Activated CD8-positive, alpha-beta memory T cell treated with anti-CD3 and anti-CD28 coated beads for 1 hour (primary cell): ENCODE data around the gene CTNNA1.
"Not testable (repeated sequence)": the region's sequence is repeated elsewhere in the genome, so short reads cannot be mapped to it uniquely, and the experiment has no call there.

Source experiments
- DNase-seq, 2 donors: peaks; one replicate each; pipeline ENCODE4 v3.0.0-alpha.2; 2020; ENCODE audit warnings: low read depth in 1 of 2; ENCODE audit errors: extremely low read depth in 1 of 2

CTNNA1 gene

GRCh38 chr5:138757061-138757776, 4.0 kb downstream of the CTNNA1 start:
- no peak for DNase-seq

- DNase-seq: no peak
Measured at GRCh38 chr5:138760448-138761110, 7.4 kb downstream of the CTNNA1 start.

GRCh38 chr5:138761115-138761514, 7.9 kb downstream of the CTNNA1 start:
- not testable (repeated sequence) for DNase-seq

DNA sequence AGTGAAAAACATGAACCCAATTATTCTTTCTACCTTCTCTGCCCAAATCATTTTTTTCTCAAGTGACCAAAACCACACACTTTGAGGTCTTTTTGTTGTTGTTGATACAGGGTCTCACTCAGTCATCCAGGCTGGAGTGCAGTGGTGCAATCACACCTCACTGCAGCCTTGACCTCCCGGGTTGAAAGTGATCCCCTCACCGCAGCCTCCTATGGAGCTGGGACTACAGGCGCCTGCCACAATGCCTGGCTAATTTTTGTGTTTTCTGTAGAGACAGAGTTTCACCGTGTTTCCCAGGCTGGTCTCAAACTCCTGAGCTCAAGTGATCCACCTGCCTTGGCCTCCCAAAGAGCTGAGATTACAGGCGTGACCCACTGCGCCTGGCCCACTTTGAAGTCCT, 8.4 kb downstream of the CTNNA1 start:
- DNase-seq: not testable (repeated sequence)

DNA sequence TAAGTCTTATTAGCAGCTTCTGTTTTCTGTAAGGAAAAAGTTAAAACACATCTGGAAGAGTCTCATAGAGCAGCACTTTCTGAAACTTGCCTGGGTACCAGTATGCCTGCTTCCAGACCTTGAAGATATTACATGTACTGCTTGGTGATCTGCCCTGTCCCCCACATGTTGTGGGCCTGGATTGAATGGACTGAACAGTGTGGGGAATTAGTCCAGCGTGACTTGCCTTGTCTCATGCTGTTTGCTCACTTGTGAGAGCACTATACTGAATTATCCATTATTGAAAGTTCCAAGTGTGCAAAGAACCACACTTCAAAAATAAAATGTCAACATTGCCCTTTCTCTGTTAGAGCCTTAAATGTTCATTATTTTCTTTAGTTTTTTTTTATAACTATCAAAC, 8.9 kb downstream of the CTNNA1 start:
- DNase-seq: no peak

DNA sequence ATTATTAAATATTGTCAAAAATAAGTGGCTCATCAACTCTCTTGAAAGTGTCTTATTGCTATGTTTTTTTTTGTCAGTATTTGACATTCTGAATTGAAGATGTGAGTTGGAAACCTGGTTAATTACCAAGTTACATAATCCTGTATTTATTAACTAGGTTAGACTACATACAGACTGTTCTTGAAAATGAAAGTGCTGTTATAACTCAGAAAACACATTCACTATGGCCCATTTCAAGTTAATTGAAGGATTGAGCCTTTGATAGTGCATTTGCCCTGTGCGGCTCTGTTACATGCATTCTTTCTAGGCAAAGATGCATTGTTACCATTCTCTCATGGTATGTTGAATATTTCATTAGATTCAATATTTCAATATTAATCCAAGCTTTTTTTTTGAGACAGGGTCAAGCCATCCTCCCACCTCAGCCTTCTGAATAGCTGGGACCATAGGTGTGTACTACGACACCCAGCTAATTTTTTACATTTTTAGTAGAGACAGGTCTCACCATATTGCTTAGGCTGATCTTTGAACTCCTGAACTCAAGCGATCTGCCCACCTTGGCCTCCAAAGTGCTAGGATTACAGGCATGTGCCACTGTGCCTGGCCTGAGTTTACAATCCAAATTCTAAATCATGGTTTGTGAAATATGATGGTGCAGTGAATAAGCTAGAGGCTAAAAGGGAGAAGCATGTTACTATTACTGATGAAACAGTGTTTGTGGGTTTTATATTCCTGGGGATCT, 10.0 kb downstream of the CTNNA1 start:
- no peak for DNase-seq

GRCh38 chr5:138770291-138770690, 17.1 kb downstream of the CTNNA1 start:
- DNase-seq: no peak

DNA sequence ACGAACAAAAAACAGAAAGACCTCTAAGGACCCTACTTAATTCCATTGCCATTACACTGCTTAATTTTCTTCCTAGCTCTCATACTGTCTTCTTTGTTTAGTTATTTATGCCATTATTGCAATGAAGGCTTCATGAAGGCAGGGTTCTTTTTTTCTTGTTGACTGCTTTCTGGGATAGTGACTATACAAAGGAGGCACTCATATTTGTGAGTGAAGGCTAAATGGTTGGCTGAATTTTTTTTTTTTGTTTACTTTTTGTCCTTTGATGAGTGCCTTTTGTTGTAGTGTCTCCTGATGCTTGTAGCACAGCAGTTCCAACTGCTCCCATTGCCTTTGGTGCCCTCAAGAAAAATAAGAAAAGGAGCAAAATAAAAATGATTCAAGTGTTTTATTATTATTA, 17.8 kb downstream of the CTNNA1 start:
- no peak for DNase-seq

- DNase-seq: no peak
Measured at GRCh38 chr5:138772986-138773594, 19.9 kb downstream of the CTNNA1 start.

DNA sequence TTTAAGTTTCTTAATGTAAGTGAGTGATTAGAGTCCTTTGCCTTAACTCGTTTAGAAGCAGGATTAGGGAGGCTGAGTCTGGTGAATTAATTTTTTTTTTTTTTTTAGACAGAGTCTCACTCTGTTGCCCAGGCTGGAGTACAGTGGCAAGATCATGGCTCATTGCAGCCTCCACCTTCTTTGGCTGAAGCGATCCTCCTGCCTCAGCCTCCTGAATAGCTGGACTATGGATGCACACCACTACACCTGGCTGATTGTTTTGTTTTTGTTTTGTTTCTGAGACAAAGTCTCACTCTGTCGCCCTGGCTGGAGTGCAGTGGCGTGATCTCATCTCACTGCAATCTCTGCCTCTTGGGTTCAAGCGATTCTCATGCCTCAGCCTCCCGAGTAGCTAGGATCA, 20.4 kb downstream of the CTNNA1 start:
- DNase-seq: not testable (repeated sequence)

DNA sequence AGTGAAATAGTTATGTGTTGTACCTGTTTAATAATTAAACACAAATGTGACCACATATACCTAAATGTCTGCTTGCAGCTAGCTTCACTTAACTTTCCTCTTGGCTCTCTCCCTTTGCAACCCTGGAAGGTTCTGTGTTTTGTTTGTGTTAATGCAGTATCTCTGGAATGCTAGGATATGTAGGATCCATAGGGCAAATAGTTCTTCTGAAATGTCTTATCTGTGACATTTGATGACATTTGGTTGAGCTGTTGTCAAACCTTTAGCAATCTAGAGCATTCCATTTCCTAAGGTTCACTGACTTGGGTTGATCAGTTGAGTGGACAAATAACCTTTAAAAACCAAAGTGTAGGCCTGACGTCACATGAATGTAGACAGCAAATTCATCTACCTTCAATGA, 21.8 kb downstream of the CTNNA1 start:
- DNase-seq: no peak

DNA sequence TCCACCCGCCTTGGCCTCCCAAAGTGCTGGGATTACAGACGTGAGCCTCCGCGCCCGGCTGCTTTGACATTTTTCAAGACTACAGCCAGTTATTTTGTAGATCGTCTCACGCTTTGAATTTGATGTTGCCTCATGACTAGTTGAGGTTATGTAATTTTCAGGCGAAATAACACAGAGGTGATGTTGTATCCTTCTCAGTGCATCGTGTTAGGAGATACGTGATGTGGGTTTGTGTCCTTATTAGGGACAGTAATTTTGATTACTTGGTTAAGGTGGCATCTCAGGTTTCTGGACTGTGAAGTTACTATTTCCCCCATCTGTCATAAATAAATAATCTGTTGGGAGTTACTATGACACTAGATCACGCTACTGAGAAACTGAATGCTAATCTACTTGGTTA, 25.0 kb downstream of the CTNNA1 start:
- DNase-seq: no peak

DNA sequence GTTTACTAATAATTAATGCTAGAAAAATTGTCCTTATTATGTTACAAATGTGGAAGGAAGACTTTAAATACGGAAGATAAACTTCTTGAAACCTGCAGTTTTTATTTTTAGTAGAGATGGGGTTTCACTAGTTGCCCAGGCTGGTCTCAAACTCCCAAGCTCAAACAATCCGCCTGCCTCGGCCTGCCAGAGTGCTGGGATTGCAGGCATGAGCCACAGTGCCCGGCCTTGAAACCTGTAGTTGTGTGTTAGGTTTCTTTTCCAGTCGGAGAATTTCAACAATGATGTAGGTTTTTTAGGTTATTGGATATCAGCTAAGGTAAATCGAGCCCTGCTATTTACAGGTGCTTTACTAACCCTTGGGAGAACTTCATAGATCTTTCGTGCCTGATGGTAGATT, 30.8 kb downstream of the CTNNA1 start:
- DNase-seq: no peak

- DNase-seq: no peak
Measured at GRCh38 chr5:138784590-138784989, 31.4 kb downstream of the CTNNA1 start.

DNA sequence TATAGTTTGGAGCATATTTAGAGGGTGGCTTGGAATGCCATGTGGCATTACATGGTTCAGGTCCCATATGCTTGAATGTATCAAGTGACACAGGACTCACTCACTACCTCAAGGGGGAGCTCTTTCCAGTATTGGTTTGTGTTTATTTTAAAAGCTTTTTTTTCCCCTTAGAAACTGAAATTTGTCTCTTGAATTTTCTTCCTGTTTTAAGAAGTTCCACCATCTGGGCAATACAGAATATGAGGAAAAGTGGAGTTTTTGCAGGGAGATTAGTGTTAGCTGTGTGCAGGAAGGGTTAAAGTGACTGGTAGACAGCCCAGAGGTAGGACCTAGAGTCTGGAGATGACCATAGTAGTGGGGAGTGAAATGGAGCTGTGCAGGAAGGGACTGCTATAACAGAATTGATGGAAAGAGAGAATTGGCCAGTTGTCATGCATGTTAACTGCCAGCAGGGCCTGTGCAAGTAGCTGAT, 36.6 kb downstream of the CTNNA1 start:
- no peak for DNase-seq

- DNase-seq: no peak
Measured at GRCh38 chr5:138790684-138791083, 37.5 kb downstream of the CTNNA1 start.

DNA sequence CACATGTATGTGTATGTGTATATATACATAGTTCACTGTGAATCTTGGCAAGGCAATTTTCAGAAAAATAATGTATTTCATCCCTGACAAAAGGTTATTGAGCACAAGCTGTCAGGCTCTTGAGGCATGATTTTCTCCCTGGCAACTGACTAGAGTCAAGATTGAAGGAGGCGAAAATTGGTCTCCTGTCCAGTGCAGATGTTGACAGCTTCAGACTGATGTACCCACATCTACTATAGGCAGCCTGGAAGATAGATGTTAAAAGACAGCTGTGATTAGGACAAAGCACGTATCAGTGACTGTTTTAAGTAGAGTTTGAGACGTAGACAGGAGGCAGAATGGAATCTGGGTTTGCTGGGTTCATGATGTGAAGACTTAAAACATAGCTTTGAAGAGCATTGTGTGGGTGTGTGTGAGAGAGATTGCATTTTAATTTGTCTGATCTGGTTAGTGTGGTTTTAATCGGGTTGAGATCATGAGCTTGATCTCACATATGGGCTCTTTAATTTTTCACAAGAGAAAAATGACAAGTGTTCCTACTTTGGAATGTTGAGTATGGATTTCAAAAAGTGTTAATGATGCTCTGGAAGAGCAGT, 39.1 kb downstream of the CTNNA1 start:
- no peak for DNase-seq

DNA sequence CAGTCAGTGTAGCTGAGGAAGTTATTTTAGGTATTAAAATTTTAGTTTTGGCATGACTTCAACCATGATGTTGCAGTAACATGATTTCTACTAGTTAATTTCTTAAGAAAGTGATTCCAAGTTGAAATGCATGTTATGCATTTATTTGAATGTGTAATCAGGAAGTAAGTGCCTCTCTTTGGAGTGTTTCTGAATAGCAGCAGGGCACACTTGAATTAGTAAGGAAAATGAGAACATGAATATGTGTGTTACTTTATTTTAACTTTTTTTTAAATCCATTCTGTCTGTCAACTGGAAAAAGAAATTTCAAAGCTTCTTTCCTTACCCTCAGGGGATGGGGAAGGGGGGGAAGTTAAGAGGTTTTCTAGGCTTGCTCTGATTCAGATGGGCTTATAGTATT, 40.4 kb downstream of the CTNNA1 start:
- no peak for DNase-seq

DNA sequence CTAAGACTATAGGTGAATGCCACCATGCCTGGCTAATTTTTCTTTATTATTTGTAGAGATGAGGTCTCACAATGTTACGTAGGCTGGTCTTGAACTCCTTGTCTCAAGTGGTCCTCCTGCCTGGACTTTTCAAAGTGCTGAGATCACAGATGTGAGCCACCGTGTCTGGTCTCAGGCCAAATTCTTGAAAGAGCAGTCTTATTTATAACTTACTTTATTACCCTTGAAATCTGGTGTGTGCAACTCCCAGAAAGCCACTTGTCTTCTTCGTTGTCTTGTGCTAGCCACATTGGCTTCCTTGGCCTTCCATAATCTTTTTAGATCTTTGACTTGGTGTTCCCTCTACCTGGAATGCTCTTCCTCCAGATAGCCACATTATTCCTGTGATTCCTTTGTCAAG, 50.1 kb downstream of the CTNNA1 start:
- DNase-seq: no peak

GRCh38 chr5:138803935-138804334, 50.7 kb downstream of the CTNNA1 start:
- DNase-seq: no peak

- DNase-seq: no peak
Measured at GRCh38 chr5:138805096-138805495, 51.9 kb downstream of the CTNNA1 start.
